HEK293 (cell line): ENCODE data around the gene BLOC1S3.

ENCODE experiments used
- CTCF ChIA-PET: fragments of 350-600 bp; formaldehyde crosslinking; extraction: SDS; loops from one replicate; lab custom pipeline; 2021; ENCODE audit warnings: antibody characterized with exemption; lab: Yijun Ruan, JAX
- POLR2A ChIA-PET: fragments of 300-600 bp; formaldehyde crosslinking; extraction: SDS; loops from one replicate; lab custom pipeline; 2020; ENCODE audit warnings: antibody characterized with exemption, inconsistent platforms; lab: Yijun Ruan, JAX
- H3K27ac ChIP-seq: fragments of 200-500 bp; sonication (Bioruptor generic); 2 replicates; pipeline ENCODE4 v1.5.1; 2014; ENCODE audit warnings: low read depth, low read length, control low read depth, inconsistent platforms; ENCODE audit errors: extremely low read depth
- H3K36me3 ChIP-seq, 2 experiments: fragments of 200-500 bp in 1 of 2; sonication (Bioruptor generic) in 1 of 2; 1 replicate in 1 of 2; 2 replicates in 1 of 2; pipeline ENCODE4 v1.5.1; 2014 to 2017; ENCODE audit warnings: inconsistent platforms in 2 of 2, low read length in 2 of 2; ENCODE audit not compliant: control insufficient read depth in 2 of 2, insufficient read depth in 1 of 2
- H3K4me1 ChIP-seq: fragments of 200-500 bp; sonication (Bioruptor generic); 2 replicates; pipeline ENCODE4 v1.5.1; 2014; ENCODE audit warnings: mild to moderate bottlenecking, low read length, inconsistent platforms; ENCODE audit not compliant: control insufficient read depth, insufficient read depth
- H3K4me3 ChIP-seq: 2 replicates; pipeline ENCODE4 v1.5.1; 2011; ENCODE audit warnings: low read depth, mild to moderate bottlenecking, control low read depth, low read length, moderate library complexity
- H3K9me3 ChIP-seq: fragments of 200-500 bp; sonication (Bioruptor generic); 2 replicates; pipeline ENCODE4 v1.5.1; 2014; ENCODE audit warnings: low read depth, low read length, inconsistent platforms; ENCODE audit not compliant: control insufficient read depth, insufficient read depth
- KLF7 ChIP-seq: fragments of 450-650 bp; formaldehyde crosslinking; IDR thresholded peaks from 2 replicates; pipeline ENCODE4 v1.5.1; 2016; ENCODE audit warnings: missing biosample characterization, missing genetic modification characterization, borderline replicate concordance
- REPIN1 ChIP-seq: fragments of 450-650 bp; formaldehyde crosslinking; IDR thresholded peaks from 2 replicates; pipeline ENCODE4 v1.5.1; 2017; ENCODE audit warnings: missing biosample characterization, missing genetic modification characterization, low read depth
- SETDB1 ChIP-seq: IDR thresholded peaks from one replicate; pipeline ENCODE4 v1.6.1; 2017; ENCODE audit warnings: mild to moderate bottlenecking, low read length, moderate library complexity, mixed read lengths; ENCODE audit not compliant: insufficient read length
- ZBTB11 ChIP-seq: fragments of 450-650 bp; formaldehyde crosslinking; conservative IDR thresholded peaks from 2 replicates; pipeline ENCODE4 v1.5.1; 2016; ENCODE audit warnings: low read depth, missing biosample characterization, missing genetic modification characterization
- ZBTB7A ChIP-seq: fragments of 450-650 bp; formaldehyde crosslinking; IDR thresholded peaks from 2 replicates; pipeline ENCODE4 v1.5.1; 2016; ENCODE audit warnings: low read depth, missing biosample characterization, missing genetic modification characterization
- ZNF140 ChIP-seq: fragments of 450-650 bp; formaldehyde crosslinking; IDR thresholded peaks from 2 replicates; pipeline ENCODE4 v1.5.1; 2016; ENCODE audit warnings: missing biosample characterization, missing genetic modification characterization
- ZNF157 ChIP-seq: fragments of 450-650 bp; formaldehyde crosslinking; IDR thresholded peaks from 2 replicates; pipeline ENCODE4 v1.5.1; 2016; ENCODE audit warnings: missing biosample characterization, missing genetic modification characterization
- ZNF16 ChIP-seq: fragments of 450-650 bp; formaldehyde crosslinking; IDR thresholded peaks from 2 replicates; pipeline ENCODE4 v1.5.1; 2016; ENCODE audit warnings: low read depth, missing biosample characterization, missing genetic modification characterization
- ZNF311 ChIP-seq: fragments of 450-650 bp; formaldehyde crosslinking; IDR thresholded peaks from 2 replicates; pipeline ENCODE4 v1.5.1; 2017; ENCODE audit warnings: missing biosample characterization, missing genetic modification characterization, borderline replicate concordance
- ZNF501 ChIP-seq: fragments of 450-650 bp; formaldehyde crosslinking; IDR thresholded peaks from 2 replicates; pipeline ENCODE4 v1.5.1; 2016; ENCODE audit warnings: missing biosample characterization, missing genetic modification characterization
- ZNF530 ChIP-seq: fragments of 450-650 bp; formaldehyde crosslinking; IDR thresholded peaks from 2 replicates; pipeline ENCODE4 v1.5.1; 2016; ENCODE audit warnings: low read depth, missing biosample characterization, missing genetic modification characterization
- ZNF621 ChIP-seq: fragments of 450-650 bp; formaldehyde crosslinking; IDR thresholded peaks from 2 replicates; pipeline ENCODE4 v1.5.1; 2017; ENCODE audit warnings: missing biosample characterization, missing genetic modification characterization
- ZNF670 ChIP-seq: fragments of 450-650 bp; formaldehyde crosslinking; IDR thresholded peaks from 2 replicates; pipeline ENCODE4 v1.5.1; 2016; ENCODE audit warnings: missing biosample characterization, missing genetic modification characterization, low read depth
- ZNF677 ChIP-seq: fragments of 450-650 bp; IDR thresholded peaks from 2 replicates; pipeline ENCODE4 v1.5.0; 2018; ENCODE audit warnings: missing biosample characterization, mild to moderate bottlenecking, missing genetic modification characterization, moderate library complexity
- ZXDB ChIP-seq: fragments of 450-650 bp; formaldehyde crosslinking; IDR thresholded peaks from 2 replicates; pipeline ENCODE4 v1.5.1; 2016; ENCODE audit warnings: missing biosample characterization, missing genetic modification characterization
- TF ChIP-seq, protein P1 (sequence below): fragments of 450-650 bp; formaldehyde crosslinking; IDR thresholded peaks from 2 replicates; pipeline ENCODE4 v1.5.1; 2016; ENCODE audit warnings: missing biosample characterization, missing genetic modification characterization, low read depth
- TF ChIP-seq, protein P2 (sequence below): fragments of 450-650 bp; formaldehyde crosslinking; IDR thresholded peaks from 2 replicates; pipeline ENCODE4 v1.5.1; 2016; ENCODE audit warnings: missing biosample characterization, missing genetic modification characterization
- TF ChIP-seq, protein P3 (sequence below): fragments of 450-650 bp; IDR thresholded peaks from 2 replicates; pipeline ENCODE4 v1.5.1; 2018; ENCODE audit warnings: missing biosample characterization, missing genetic modification characterization
- TF ChIP-seq, protein P4 (sequence below): fragments of 450-650 bp; formaldehyde crosslinking; optimal IDR thresholded peaks from 2 replicates; pipeline ENCODE3; 2016; ENCODE audit warnings: missing biosample characterization, mild to moderate bottlenecking, missing genetic modification characterization

BLOC1S3 gene

GRCh38 chr19:45163156-45163555 lies 15.4 kb upstream of the BLOC1S3 start:
- no peaks in the 10 kb centered on the region for H3K4me1 ChIP-seq
- no peaks in the 10 kb centered on the region for H3K36me3 ChIP-seq
- TF ChIP-seq, protein P1, sequence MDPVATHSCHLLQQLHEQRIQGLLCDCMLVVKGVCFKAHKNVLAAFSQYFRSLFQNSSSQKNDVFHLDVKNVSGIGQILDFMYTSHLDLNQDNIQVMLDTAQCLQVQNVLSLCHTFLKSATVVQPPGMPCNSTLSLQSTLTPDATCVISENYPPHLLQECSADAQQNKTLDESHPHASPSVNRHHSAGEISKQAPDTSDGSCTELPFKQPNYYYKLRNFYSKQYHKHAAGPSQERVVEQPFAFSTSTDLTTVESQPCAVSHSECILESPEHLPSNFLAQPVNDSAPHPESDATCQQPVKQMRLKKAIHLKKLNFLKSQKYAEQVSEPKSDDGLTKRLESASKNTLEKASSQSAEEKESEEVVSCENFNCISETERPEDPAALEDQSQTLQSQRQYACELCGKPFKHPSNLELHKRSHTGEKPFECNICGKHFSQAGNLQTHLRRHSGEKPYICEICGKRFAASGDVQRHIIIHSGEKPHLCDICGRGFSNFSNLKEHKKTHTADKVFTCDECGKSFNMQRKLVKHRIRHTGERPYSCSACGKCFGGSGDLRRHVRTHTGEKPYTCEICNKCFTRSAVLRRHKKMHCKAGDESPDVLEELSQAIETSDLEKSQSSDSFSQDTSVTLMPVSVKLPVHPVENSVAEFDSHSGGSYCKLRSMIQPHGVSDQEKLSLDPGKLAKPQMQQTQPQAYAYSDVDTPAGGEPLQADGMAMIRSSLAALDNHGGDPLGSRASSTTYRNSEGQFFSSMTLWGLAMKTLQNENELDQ = no peak
- TF ChIP-seq ZBTB11 (tag by site-specific recombination) = no peak
- TF ChIP-seq ZNF621 (tag by site-specific recombination) = no peak
- TF ChIP-seq KLF7 = no peak
- TF ChIP-seq ZNF140 (tag by site-specific recombination) = no peak
- no peak for TF ChIP-seq ZNF677
- no peak for TF ChIP-seq ZBTB7A (tag by site-specific recombination)
- no peak for TF ChIP-seq ZNF530 (tag by site-specific recombination)
- TF ChIP-seq, protein P2, sequence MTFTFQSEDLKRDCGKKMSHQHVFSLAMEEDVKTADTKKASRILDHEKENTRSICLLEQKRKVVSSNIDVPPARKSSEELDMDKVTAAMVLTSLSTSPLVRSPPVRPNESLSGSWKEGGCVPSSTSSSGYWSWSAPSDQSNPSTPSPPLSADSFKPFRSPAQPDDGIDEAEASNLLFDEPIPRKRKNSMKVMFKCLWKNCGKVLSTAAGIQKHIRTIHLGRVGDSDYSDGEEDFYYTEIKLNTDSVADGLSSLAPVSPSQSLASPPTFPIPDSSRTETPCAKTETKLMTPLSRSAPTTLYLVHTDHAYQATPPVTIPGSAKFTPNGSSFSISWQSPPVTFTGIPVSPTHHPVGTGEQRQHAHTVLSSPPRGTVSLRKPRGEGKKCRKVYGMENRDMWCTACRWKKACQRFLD = no peak
- no peak for TF ChIP-seq REPIN1
- TF ChIP-seq ZNF311 = no peak
- TF ChIP-seq ZNF501 = no peak
- TF ChIP-seq ZNF670 (tag by site-specific recombination) = no peak
- no peak for TF ChIP-seq SETDB1
- no peak for TF ChIP-seq ZNF16
- TF ChIP-seq, protein P3, sequence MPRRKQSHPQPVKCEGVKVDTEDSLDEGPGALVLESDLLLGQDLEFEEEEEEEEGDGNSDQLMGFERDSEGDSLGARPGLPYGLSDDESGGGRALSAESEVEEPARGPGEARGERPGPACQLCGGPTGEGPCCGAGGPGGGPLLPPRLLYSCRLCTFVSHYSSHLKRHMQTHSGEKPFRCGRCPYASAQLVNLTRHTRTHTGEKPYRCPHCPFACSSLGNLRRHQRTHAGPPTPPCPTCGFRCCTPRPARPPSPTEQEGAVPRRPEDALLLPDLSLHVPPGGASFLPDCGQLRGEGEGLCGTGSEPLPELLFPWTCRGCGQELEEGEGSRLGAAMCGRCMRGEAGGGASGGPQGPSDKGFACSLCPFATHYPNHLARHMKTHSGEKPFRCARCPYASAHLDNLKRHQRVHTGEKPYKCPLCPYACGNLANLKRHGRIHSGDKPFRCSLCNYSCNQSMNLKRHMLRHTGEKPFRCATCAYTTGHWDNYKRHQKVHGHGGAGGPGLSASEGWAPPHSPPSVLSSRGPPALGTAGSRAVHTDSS = no peak
- no peak for TF ChIP-seq ZNF157 (tag by site-specific recombination)
- no peak for TF ChIP-seq ZXDB
- TF ChIP-seq, protein P4, sequence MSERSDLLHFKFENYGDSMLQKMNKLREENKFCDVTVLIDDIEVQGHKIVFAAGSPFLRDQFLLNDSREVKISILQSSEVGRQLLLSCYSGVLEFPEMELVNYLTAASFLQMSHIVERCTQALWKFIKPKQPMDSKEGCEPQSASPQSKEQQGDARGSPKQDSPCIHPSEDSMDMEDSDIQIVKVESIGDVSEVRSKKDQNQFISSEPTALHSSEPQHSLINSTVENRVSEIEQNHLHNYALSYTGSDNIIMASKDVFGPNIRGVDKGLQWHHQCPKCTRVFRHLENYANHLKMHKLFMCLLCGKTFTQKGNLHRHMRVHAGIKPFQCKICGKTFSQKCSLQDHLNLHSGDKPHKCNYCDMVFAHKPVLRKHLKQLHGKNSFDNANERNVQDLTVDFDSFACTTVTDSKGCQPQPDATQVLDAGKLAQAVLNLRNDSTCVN (tag by site-specific recombination) = no peak
- TF ChIP-seq, all 188 proteins: peak for 0
- H3K9me3 ChIP-seq = no peaks in the 10 kb centered on the region
- H3K4me3 ChIP-seq = no peak overlapping the region
- ChIA-PET POLR2A (no interaction called here), CTCF (no interaction called here)
- H3K27ac ChIP-seq = no peak overlapping the region; the same call in 1 of the 2 replicates
